Measurements from ENCODE around the gene CCNJL.

The CCNJL gene

GRCh38 chr5:160289356-160289651, 23.1 kb downstream of the CCNJL start:
- no peak for DNase-seq

- DNase-seq: no peak
These were observed 24.8 kb downstream of the CCNJL start for GRCh38 chr5:160287378-160288051.

GRCh38 chr5:160286947-160287346, 25.4 kb downstream of the CCNJL start:
- DNase-seq: no peak

GRCh38 chr5:160285316-160285715, 27.0 kb downstream of the CCNJL start:
- no peak for DNase-seq

GRCh38 chr5:160284291-160284873, 28.0 kb downstream of the CCNJL start:
- DNase-seq: no peak

GRCh38 chr5:160281275-160281674, 31.1 kb downstream of the CCNJL start:
- no peak for DNase-seq

- no peak for DNase-seq
These were observed 31.8 kb downstream of the CCNJL start for GRCh38 chr5:160280384-160281095.

- no peak for DNase-seq
These were observed 34.0 kb downstream of the CCNJL start for GRCh38 chr5:160278343-160278742.

- DNase-seq: peak; percentile 24
These were observed 37.9 kb downstream of the CCNJL start for GRCh38 chr5:160274483-160274931.

GRCh38 chr5:160272889-160273288, 39.5 kb downstream of the CCNJL start:
- DNase-seq: no peak

- no peak for DNase-seq
These were observed 40.1 kb downstream of the CCNJL start for GRCh38 chr5:160272264-160272663.

GRCh38 chr5:160271836-160272235, 40.5 kb downstream of the CCNJL start:
- peak; percentile 38 for DNase-seq

GRCh38 chr5:160271396-160271795, 41.0 kb downstream of the CCNJL start:
- DNase-seq: peak; percentile 52

GRCh38 chr5:160270704-160271103, 41.7 kb downstream of the CCNJL start:
- DNase-seq: peak; percentile 32

- DNase-seq: peak; percentile 48
These were observed 43.3 kb downstream of the CCNJL start for GRCh38 chr5:160269017-160269416.

GRCh38 chr5:160268121-160268520, 44.2 kb downstream of the CCNJL start:
- DNase-seq: peak; percentile 5

- no peak for DNase-seq
These were observed 45.5 kb downstream of the CCNJL start for GRCh38 chr5:160266752-160267345.

GRCh38 chr5:160266044-160266443, 46.3 kb downstream of the CCNJL start:
- no peak for DNase-seq

GRCh38 chr5:160263326-160263855, 49.0 kb downstream of the CCNJL start:
- no peak for DNase-seq

- no peak for DNase-seq
These were observed 50.0 kb downstream of the CCNJL start for GRCh38 chr5:160262151-160263074.

- DNase-seq: no peak
These were observed 51.2 kb downstream of the CCNJL start for GRCh38 chr5:160260881-160261815.
